CD4-positive, alpha-beta T cell treated with Interferon gamma for 1 hour (primary cell): ENCODE data around the gene SLC5A11.
"Not testable (repeated sequence)": the region's sequence is repeated elsewhere in the genome, so short reads cannot be mapped to it uniquely, and the experiment has no call there.

Source experiments
- DNase-seq: peaks from one replicate; pipeline ENCODE4 v3.0.0-alpha.2; 2020

Gene SLC5A11

GRCh38 chr16:24837969-24838368 lies 7.8 kb upstream of the SLC5A11 start:
- DNase-seq: no peak

GRCh38 chr16:24838554-24839266 lies 7.1 kb upstream of the SLC5A11 start:
- DNase-seq: no peak

- DNase-seq: no peak
These were observed 6.3 kb upstream of the SLC5A11 start for GRCh38 chr16:24839347-24839972.

GRCh38 chr16:24841291-24841690 lies 4.5 kb upstream of the SLC5A11 start:
- DNase-seq: no peak

- no peak for DNase-seq
These were observed 1.4 kb upstream of the SLC5A11 start for GRCh38 chr16:24844101-24845030.

- not testable (repeated sequence) for DNase-seq
These were observed 765 bp upstream of the SLC5A11 start for GRCh38 chr16:24845031-24845365.

- DNase-seq: no peak
These were observed 990 bp downstream of the SLC5A11 start for GRCh38 chr16:24846548-24847357.

GRCh38 chr16:24847358-24847664 lies 1.5 kb downstream of the SLC5A11 start:
- DNase-seq: no peak

- DNase-seq: no peak
These were observed 2.3 kb downstream of the SLC5A11 start for GRCh38 chr16:24848065-24848464.

- DNase-seq: no peak
These were observed 3.9 kb downstream of the SLC5A11 start for GRCh38 chr16:24849641-24850040.

GRCh38 chr16:24850289-24850938 lies 4.7 kb downstream of the SLC5A11 start:
- DNase-seq: no peak

- no peak for DNase-seq
These were observed 5.9 kb downstream of the SLC5A11 start for GRCh38 chr16:24851700-24852099.

- no peak for DNase-seq
These were observed 6.5 kb downstream of the SLC5A11 start for GRCh38 chr16:24852281-24852721.

- no peak for DNase-seq
These were observed 7.5 kb downstream of the SLC5A11 start for GRCh38 chr16:24853169-24853824.

GRCh38 chr16:24853830-24854229 lies 8.1 kb downstream of the SLC5A11 start:
- DNase-seq: no peak

GRCh38 chr16:24854607-24855171 lies 8.9 kb downstream of the SLC5A11 start:
- DNase-seq: no peak

GRCh38 chr16:24855678-24856077 lies 9.9 kb downstream of the SLC5A11 start:
- DNase-seq: no peak

- not testable (repeated sequence) for DNase-seq
These were observed 11.1 kb downstream of the SLC5A11 start for GRCh38 chr16:24856871-24857270.

GRCh38 chr16:24858219-24859041 lies 12.7 kb downstream of the SLC5A11 start:
- DNase-seq: no peak

GRCh38 chr16:24861461-24861860 lies 15.7 kb downstream of the SLC5A11 start:
- DNase-seq: no peak
